Fibroblast of gingiva (primary cell): ENCODE data around the gene C14orf119.
A peak's percentile ranks its signal among the peaks of the same experiment; 100 is the strongest.

Experiments used
- DNase-seq: peaks from one replicate; pipeline ENCODE4 v3.0.0-alpha.2; 2011; ENCODE audit warnings: low read depth

C14orf119 gene

GRCh38 chr14:23109769-23110168 lies 14.5 kb downstream of the C14orf119 start:
- DNase-seq: no peak

GRCh38 chr14:23110579-23111365 lies 15.5 kb downstream of the C14orf119 start:
- no peak for DNase-seq

DNA sequence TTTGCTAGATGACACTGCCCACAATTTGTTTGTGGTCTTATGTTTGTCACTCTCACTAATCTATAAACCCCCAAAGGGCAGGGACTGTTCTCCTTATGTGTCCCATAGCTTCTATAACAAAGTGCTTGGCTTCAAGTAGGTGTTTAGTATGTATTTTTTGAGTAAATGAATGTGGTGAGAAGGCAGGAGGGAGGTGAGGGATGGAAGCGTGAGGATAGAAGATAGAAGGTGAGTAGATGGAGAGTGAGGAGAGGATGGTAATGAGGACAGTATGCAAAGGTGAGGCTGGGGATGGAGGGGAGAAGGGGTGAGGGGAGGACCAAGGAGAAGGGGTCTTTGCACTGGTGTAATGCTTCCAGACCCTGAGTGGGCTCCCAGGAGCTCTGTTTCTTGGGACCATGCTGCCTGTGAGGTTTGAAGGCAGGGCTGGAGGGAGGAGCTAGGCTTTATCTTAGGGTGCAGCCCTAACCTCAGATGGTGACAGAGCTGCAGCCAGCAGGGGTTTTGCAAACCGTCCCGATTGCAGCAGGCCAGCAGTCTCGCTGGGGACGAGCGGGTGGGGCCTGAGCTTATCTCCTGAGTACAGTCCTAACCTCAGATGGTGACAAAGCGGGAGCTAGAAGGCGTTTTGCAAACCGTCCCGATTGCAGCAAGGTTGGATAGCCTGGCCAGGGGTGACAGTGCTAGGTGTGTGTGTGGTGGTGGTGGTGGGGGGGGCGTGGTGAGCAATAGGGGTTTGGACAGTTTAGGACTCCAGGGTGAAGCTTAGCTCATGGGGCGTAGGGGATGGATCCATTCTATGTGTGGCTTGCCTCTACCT lies 17.3 kb downstream of the C14orf119 start:
- DNase-seq: no peak

- DNase-seq: no peak
These were observed 18.3 kb downstream of the C14orf119 start for GRCh38 chr14:23113431-23114119.

DNA sequence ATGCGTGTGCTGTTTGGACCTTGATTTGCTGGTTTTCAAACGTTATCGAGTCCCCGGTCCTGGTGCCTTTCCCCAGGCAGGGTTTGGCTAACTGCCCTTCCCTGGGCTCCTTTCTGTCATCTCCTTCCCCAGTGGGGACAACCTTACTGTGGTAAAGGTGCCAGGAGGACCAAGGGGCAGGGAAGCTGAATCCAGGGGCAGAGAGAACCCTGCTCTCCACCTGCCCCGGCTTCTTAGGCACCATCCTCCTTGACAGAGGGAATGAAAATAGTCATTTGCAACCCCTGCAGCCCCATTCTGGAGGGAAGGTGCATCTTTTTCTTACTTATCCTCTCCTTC lies 18.8 kb downstream of the C14orf119 start:
- DNase-seq: no peak

DNA sequence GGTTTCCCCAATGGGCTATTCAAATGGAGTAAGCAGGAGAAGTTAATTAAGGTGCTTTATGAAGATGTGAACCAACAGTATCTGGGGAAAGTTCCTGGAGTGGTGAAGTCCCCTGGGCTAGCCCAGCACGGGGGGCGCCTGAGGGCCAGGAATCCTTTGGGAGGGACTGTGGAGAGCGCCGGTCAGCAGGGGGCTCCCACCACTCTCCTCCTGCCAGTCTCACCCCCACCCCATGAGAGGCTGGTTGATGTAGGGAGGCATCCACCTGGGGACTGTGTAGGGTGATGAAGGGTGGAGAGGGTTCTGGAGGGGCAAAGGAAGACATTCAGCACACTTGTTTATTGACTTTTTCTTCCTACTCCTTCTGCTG lies 19.3 kb downstream of the C14orf119 start:
- no peak for DNase-seq

DNA sequence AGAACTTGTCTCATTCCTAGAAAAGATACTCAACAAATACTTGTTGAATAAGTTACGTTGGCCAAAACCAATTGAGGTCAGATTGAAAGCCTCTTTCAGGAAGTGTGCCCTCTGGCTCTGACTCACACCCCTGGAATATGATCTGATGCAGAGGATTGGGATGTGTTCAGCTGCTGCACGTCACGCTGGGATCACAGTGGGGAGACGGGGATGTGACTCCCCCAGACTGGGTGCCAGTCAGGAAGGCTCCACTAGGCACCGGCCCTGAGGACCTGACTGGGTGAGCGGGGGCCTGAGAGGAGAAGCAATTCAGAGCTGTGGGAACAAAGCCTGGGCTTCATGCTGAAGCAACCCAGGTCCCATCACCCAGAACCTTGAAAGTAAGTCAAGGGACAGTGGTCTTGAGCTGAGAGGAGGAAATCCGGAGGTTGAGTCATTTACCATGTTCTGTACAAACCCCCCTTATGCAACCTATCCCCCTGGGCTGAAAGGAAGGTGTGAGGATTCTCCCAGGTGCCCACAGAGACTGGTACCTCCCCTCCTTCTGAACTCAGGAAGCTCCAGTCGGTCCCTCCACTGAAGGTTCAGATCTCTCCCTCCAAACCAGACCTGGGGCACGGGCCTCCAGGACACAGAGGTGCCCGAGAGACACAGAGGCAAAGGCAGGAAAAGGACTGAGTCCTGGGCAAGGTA lies 19.9 kb downstream of the C14orf119 start:
- peak; percentile 90 for DNase-seq

DNA sequence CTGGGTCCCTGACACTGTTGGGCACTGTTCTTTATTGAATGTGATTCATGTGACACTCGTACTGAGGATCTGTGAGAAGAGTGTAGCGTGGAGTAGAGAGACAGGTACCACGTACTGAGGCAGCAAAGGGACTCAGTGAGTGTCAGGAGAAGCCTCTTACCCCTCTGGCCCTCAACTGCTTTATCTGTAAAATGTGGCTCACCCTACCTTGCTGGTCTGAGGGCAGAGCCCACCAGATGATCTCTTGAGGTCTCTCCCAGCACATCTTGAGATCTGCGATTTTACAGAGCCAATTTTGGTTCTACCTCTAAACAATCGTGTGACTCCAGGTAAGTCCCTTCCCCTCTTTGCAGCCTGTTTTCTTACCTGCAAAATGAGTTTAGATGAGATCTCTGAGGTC lies 20.6 kb downstream of the C14orf119 start:
- no peak for DNase-seq

GRCh38 chr14:23117371-23118020 lies 22.2 kb downstream of the C14orf119 start:
- DNase-seq: no peak

GRCh38 chr14:23118506-23119362 lies 23.4 kb downstream of the C14orf119 start, which contains the start of gene CEBPE:
Gene CEBPE, minus strand, starts transcription at chr14:23119255. Its CDS starts 164 bp downstream, at chr14:23119091.
- DNase-seq: no peak

GRCh38 chr14:23119363-23120327 lies 24.3 kb downstream of the C14orf119 start:
- DNase-seq: no peak

- DNase-seq: peak; percentile 73
These were observed 25.4 kb downstream of the C14orf119 start for GRCh38 chr14:23120541-23121251.

DNA sequence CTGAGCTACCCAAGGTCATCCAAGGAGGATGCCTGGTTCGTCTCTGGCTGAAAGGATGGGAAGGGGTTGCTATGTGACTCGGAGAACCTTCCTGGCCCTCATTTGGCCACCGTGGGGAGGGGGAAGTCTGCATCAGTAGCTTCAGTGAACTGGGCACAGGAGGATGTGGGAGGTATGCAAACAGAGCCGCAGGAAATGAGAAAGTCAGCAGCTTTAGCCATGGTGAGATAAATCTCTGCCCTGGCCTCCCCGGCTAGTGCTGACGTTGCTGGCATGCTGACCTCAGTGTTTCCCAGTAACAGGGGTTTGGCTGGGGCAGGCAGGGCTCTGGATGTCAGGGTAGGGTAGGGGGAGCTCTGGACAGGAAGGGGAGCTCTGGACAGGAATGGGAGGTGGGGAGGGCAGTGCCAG lies 26.1 kb downstream of the C14orf119 start:
- peak; percentile 25 for DNase-seq

DNA sequence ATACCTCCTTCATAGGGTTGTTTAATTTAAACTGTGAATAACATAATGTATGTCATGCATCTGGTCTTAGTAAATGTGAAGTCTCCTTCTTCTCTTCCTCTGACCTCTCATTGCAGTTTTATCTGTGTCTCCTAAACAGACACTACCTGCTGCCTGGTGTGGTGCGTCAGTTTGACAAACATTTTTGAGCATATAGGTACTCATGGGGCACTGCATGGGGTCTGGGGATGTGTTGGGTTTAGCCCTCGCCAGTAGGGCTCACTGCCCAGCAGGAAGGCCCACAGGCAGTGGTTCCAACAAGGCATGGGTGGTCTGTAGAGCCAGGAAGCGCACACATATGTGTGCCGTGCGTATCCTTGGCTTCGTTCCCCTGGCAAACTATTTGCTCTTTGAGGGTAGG lies 26.8 kb downstream of the C14orf119 start:
- no peak for DNase-seq

GRCh38 chr14:23123419-23123818 lies 28.1 kb downstream of the C14orf119 start:
- peak; percentile 56 for DNase-seq

GRCh38 chr14:23124337-23124954 lies 29.1 kb downstream of the C14orf119 start:
- no peak for DNase-seq

DNA sequence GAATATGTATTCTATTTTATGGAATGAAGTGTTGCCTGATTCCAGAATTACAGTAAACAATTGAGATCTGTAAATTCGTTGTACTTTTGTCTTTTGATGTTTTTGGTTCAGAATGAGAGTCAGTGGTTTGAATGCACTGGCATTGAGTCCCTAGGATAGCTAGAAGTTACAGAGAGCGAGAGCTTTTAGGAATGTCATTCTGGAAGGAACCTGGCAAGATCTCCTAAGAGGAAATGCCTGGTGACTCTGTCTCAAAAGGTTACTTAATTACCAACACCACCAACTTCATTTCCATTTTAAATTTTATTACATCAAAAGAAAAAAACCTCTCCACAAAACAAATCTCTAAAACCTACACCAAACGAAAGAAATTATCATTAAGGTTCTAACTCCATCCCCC lies 29.7 kb downstream of the C14orf119 start:
- no peak for DNase-seq

GRCh38 chr14:23125933-23126524 lies 30.7 kb downstream of the C14orf119 start:
- no peak for DNase-seq
